H1 (cell line): Measurements from ENCODE around the gene PPM1F. TPM values are rescaled to one million over a fixed set of nuclear protein-coding genes. Genes with fewer than 3 reads are reported as not detected.

ENCODE experiments used
- HDAC2 ChIP-seq, 2 experiments: fragments of 300-600 bp in 1 of 2; sonication (generic) in 1 of 2; IDR thresholded peaks; 2 replicates each; pipeline ENCODE4 v1.6.1; 2011 to 2012; ENCODE audit warnings: low read depth in 2 of 2, low read length in 2 of 2, mild to moderate bottlenecking in 2 of 2, moderate library complexity in 2 of 2, borderline replicate concordance in 1 of 2, inconsistent platforms in 1 of 2
- KDM1A ChIP-seq: fragments of 200-600, 300-600 bp; sonication (generic); IDR thresholded peaks from 2 replicates; pipeline ENCODE4 v1.7.1; 2016; ENCODE audit warnings: mild to moderate bottlenecking, low read length, borderline replicate concordance
- PHF8 ChIP-seq: fragments of 200-600 bp; sonication (generic); conservative IDR thresholded peaks from 2 replicates; pipeline ENCODE4 v1.7.1; 2012; ENCODE audit warnings: low read depth, mild to moderate bottlenecking, inconsistent platforms, low read length, moderate library complexity
- RBBP5 ChIP-seq: IDR thresholded peaks from 2 replicates; pipeline ENCODE4 v1.7.1; 2012; ENCODE audit warnings: low read depth, mild to moderate bottlenecking, inconsistent platforms, low read length, moderate library complexity, borderline replicate concordance
- RXRA ChIP-seq: IDR thresholded peaks from 2 replicates; pipeline ENCODE4 v1.6.1; 2011; ENCODE audit warnings: low read depth, mild to moderate bottlenecking, low read length, moderate library complexity; ENCODE audit not compliant: insufficient read depth
- TEAD4 ChIP-seq: IDR thresholded peaks from 2 replicates; pipeline ENCODE4 v1.6.1; 2012; ENCODE audit warnings: low read depth, low read length, inconsistent platforms, mixed read lengths
- polyA plus RNA-seq, 7 experiments: library from polyadenylated mRNA; depleted of rRNA in 3 of 7; stranded (reverse) in 5 of 7; unstranded in 2 of 7; fragments of >200 nt in 5 of 7; fragments of 200-250 nt in 2 of 7; gene quantifications; 1 replicate in 5 of 7; 2 replicates in 1 of 7; 4 replicates in 1 of 7; pipeline versions ENCODE4 v1.2.1 to v1.2.3, GENCODE V29; 2011 to 2013; ENCODE audit warnings: missing spikeins in 2 of 7, mixed read lengths in 2 of 7
- total RNA-seq: library from RNA; stranded (reverse); fragmentation: NEBNext Ultra II Directional; extraction: Animal tissue kit (Norgen Biotek cat#: 25700); gene quantifications from 2 replicates; pipeline ENCODE4 v1.2.1, GENCODE V29; 2021

Gene PPM1F
- total and polyA plus RNA-seq, 2 of the 8 experiments (the other 6 are each of a cell fraction or from before 2014, with no cell fraction given): 12.4 to 22.8 TPM

DNA sequence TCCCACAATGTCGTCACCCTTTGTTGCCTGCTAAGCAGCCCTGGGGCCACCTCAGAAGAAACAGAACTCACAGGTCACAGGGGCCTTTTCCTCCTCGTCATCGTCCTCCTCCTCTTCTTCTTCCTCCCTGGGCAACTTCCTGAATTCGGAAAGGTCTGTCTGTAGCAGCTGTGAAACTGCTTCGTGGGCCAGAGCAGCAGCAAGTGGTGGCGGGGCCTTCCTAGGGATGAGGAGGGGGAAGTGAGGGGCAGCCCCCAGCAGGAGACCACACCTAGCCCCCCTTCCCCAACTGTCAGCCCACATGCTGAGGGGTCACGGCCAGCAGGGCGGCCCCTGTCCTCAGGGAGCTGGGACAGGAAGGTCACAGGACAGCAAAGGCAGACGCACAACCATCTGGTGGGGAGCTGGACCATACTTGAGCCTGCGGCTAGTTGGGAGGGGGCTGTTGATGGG lies 13.2 kb downstream of the PPM1F start (continued):
- TF ChIP-seq PHF8 (no peak), KDM1A (no peak), RBBP5 (no peak), HDAC2 (IDR thresholded peaks at IDR 0.05; ENCODE audit: borderline replicate concordance in 1 of 2, low read depth in 2 of 2, low read length in 2 of 2) (no peak), TEAD4 (no peak), RXRA (no peak)
- TF ChIP-seq, all 59 proteins: peak for 0
